Inferior parietal cortex (tissue), 1 donor: ENCODE results near the gene PODXL.

Source experiments
- DNase-seq: peaks from one replicate; pipeline ENCODE4 v3.0.0-alpha.2; 2016; ENCODE audit errors: extremely low spot score

Gene PODXL

GRCh38 chr7:131564640-131565039 lies 8.2 kb upstream of the PODXL start:
- DNase-seq, result no peak

- no peak for DNase-seq
Observed at GRCh38 chr7:131563918-131564317, 7.5 kb upstream of the PODXL start.

DNA sequence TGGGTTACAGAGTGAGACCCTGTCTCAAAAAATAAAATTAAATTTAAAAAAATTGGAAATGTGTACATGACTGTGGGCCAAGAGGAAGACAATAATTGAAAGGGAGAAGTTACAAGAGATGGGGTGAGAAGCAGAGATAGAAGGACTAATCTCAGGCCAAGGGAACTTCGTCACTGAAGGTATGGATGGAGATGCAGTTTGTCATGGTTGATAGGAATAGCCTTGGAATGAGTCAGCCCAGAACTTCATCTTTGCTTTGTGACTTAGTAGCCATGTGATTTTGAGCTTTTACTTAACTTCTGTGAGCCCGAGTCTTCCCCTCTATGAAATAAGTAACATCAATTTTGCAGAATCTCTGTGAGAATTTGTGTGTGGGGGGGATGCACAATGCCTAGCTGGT lies 6.5 kb upstream of the PODXL start:
- no peak for DNase-seq

DNA sequence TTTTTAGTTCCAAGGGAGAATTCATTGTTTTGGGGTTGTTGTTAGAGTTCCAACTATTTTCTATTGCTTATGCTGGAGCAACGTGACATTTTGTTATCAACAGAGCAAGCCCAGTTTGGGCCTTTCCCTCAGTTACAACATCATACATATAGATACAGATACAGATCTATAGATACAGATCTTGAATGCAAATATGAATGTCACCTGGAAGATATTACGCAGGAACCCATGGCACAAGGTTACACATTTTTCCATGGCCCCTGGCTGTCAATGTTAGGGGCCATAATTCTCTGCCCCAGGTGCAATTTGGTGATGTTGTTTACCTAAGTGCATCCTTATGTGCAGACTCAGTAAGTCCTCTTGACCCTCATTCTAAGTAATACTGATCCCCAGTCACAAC lies 3.6 kb upstream of the PODXL start:
- no peak for DNase-seq

GRCh38 chr7:131557652-131558385 lies 1.4 kb upstream of the PODXL start:
- DNase-seq, result no peak

GRCh38 chr7:131556909-131557651 lies 652 bp upstream of the PODXL start:
- DNase-seq, result no peak

GRCh38 chr7:131555552-131556052 lies 826 bp downstream of the PODXL start:
- no peak for DNase-seq

DNA sequence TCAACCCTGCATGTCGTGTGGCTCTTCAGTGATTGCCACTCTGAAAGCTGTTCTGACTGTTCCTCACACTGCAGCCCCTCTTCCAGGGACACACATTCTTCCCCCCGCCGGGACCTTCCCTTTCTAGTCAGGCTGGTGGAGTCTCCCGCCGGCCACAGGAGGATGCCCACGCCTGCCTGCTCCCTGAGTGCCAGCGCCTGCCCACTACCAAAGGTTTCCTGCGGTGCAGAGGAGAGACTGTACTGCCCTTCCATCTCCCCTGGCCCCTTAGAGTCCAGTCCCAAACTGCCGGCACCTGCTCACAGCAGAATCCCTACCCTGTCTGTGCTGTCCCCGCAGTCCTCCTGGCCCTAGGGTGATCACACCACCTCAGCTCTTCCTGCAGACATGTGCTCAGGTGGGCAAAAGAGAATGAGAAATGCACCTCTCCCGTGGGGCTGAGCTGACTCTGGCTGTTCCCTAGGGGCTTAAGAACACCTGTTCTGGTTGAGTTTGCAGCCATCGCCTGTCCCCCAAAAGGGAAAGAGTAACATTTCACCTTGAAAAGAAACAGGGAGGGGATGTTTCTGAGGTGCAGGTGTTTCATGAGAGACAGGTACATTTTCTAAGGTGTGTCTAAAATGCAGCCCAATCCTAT lies 1.4 kb downstream of the PODXL start:
- DNase-seq, result no peak

DNA sequence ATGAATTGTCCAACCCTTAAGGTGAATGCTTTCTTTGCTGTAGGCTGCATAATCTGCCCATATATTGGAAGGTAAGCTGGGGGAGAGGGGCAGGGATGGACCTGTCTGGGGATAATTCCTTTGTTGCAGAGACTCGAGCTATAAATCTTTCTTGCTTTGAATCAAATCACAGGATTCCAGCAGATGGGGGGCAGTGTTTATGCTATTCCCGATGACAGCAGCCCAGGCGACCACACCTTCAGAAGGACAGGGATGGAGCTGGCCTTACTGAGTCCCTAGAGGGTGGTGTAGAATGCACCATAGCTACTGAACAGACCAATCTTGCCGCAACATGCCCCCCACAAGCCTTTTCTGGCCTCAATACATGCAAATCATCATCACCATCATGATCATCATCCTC lies 2.5 kb downstream of the PODXL start:
- no peak for DNase-seq

- DNase-seq, result no peak
Observed at GRCh38 chr7:131552053-131552452, 4.4 kb downstream of the PODXL start.

DNA sequence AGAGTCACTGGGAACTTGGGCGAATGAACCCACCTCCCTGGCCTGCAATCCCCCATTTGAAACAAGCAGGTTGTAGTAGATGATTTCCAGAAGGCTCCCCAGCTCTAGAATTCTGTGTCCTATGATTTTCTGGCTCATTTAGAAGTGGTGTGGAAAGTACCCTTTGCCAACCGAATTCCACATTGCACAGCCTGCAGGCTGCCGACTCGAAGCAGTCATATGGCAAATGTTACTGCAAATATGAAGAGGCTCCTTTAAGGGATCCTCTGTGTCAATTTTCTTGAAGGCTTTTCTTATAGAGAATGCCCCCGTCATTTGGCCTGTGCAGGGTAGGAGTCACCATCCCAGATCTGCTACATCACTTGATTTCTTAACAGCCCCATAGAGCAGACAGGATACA lies 5.6 kb downstream of the PODXL start:
- DNase-seq, result no peak

GRCh38 chr7:131548371-131548770 lies 8.1 kb downstream of the PODXL start:
- DNase-seq, result no peak

GRCh38 chr7:131547589-131547988 lies 8.8 kb downstream of the PODXL start:
- no peak for DNase-seq

DNA sequence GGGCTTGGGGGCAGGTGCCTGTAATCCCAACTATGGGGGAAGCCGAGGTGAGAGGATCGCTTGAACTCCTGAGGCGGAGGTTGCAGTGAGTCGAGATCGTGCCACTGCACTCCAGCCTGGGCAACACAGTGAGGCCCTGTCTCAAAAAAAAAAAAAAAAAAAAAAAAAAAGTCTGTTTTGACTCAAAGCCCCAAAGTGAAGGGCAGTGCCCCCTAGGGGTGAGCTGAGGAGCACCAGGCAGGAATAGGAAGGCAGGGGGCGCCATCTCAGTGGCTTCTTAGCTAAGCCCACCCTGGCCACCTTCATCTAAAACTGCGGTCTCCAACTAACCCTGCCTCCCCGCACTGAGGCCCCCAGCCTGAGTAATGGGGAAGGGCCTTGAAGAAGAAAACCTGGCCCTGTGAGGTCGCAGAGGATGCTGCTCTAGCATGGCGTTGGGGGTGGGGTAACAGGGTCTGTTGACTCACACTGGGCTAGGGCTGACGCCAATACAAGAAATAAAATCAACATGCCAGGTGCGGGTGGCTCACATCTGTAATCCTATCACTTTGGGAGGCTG lies 9.8 kb downstream of the PODXL start:
- DNase-seq, result no peak

- DNase-seq, result no peak
Observed at GRCh38 chr7:131546126-131546525, 10.3 kb downstream of the PODXL start.

DNA sequence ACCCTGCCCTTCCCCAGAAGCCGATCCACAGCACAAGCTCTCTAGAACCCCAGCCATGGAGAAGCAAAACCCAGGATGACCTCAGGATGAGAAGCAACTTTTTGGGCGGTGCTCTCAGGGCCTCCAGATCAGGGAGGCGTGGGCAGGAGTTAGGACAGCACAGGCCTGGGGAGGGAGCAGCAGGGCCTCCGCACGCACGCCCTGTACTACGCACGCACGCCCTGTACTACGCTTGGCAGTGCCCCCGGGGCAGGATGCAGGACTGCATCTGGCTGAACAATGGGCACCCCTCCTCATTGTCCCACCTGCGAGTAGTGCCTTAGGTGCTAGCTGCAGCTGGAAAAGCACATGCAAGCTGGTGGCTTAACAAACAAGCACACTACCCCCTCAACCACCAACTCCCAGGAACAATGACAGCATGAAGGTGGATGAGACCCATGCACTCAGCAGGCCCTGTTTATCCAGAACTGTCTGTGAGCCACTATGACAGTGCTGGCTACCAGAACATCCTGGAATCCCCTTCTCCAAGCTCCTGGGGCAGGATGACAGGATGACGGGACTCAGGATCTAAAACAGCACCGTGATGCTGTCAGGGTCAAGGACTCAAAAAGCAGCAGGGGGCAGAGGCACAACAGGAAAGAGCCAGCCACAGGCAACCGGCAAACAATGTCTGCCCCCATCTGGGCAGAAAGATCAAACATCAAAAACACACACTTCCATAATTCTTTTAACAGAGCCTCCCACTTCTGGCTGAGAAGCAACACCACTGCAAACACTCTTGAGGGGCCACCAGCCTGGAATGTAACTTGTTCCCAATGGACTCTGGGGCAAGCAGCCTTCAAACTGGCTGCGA lies 11.8 kb downstream of the PODXL start:
- no peak for DNase-seq

- no peak for DNase-seq
Observed at GRCh38 chr7:131544021-131544420, 12.4 kb downstream of the PODXL start.

- no peak for DNase-seq
Observed at GRCh38 chr7:131543298-131543697, 13.1 kb downstream of the PODXL start.

DNA sequence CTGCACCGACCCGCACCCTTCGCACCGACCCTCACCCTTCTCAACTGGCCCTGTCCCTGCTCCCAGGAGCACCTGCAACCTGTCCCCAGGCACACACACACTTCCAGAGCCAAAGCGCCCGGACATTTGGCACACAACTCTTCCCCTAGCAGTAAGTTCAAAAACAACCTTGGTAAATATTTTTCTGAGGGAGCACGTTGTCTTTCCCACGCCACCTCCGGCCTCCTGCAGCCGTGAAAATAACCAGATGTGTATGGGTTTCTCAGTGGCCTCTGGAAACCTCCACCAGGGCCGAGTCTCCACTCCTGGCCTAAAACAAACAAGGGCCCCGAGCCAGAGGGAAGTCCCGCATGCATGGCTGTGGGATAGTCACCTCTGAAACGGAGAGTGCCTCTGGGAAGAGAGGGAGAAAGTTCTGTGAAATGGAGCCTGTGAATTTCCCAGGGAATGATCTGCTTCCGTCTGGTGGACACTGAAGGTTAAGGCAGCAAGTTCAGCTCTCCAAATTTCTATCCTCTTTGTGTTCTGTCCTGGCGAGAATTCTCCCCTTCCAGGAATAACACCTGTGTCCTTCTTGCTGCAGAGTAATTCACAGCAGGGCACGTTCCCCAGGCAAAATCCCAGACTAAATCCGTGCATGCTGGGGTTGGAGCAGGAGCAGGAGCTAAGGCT lies 15.8 kb downstream of the PODXL start:
- DNase-seq, result no peak

DNA sequence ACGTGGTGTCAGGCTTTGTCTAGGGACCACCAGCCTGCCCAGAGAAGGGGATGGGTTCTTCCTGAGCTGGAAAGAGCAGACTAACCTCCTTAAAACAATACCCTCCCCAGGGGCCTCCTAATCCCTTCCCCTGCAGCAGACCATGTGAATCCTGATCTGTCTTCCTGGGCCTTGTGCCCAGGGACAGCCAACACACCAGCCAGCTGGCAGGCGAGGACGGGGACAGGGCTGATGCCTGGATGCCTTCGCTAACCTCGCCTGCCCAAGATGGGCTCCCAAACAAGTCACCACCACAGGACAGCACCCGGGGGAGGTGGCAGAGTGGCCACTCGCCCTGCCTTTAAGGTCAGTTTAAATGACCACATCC lies 17.6 kb downstream of the PODXL start:
- no peak for DNase-seq
